Activated naive CD8-positive, alpha-beta T cell treated with anti-CD3 and anti-CD28 coated beads, Interleukin-2, amount 10 ng/mL, durations not matched to agents 7 days and 5 days (primary cell): ENCODE data around the gene ADGRG3. TPM values are rescaled to one million over a fixed set of nuclear protein-coding genes. Genes with fewer than 3 reads are reported as not detected.

Experiments used
- ATAC-seq: fragments of 150-1000 bp; cut with Tn5 transposase; one replicate; pipeline ENCODE4 v1.10.0; 2021; ENCODE audit warnings: low read depth, moderate library complexity
- POLR2A ChIA-PET: fragments of 350-600 bp; sonication (Branson Sonifier 250); formaldehyde crosslinking; loops from one replicate; lab custom pipeline; 2021; ENCODE audit warnings: antibody characterized with exemption; lab: Charles Lee
- DNase-seq: peaks from one replicate; pipeline ENCODE4 v3.0.0; 2021
- H3K27ac Mint-ChIP-seq: one replicate; pipeline ENCODE4 v1.8.0; 2022; ENCODE audit warnings: mild to moderate bottlenecking, mixed read lengths
- H3K27me3 Mint-ChIP-seq: one replicate; pipeline ENCODE4 v1.8.0; 2022; ENCODE audit warnings: mild to moderate bottlenecking, moderate library complexity, mixed read lengths
- H3K36me3 Mint-ChIP-seq: one replicate; pipeline ENCODE4 v1.8.0; 2021; ENCODE audit warnings: mild to moderate bottlenecking, mixed read lengths
- H3K4me1 Mint-ChIP-seq: one replicate; pipeline ENCODE4 v1.8.0; 2021; ENCODE audit warnings: mixed read lengths
- H3K4me3 Mint-ChIP-seq: one replicate; pipeline ENCODE4 v1.8.0; 2022; ENCODE audit warnings: mild to moderate bottlenecking, moderate library complexity, mixed read lengths
- H3K9me3 Mint-ChIP-seq: one replicate; pipeline ENCODE4 v1.8.0; 2021; ENCODE audit warnings: mixed read lengths
- total RNA-seq, 2 experiments: library from RNA; stranded (reverse); gene quantifications; one replicate each; pipeline ENCODE4 v1.2.3, GENCODE V29; 2021

Gene ADGRG3
- not detected for total RNA-seq

DNA sequence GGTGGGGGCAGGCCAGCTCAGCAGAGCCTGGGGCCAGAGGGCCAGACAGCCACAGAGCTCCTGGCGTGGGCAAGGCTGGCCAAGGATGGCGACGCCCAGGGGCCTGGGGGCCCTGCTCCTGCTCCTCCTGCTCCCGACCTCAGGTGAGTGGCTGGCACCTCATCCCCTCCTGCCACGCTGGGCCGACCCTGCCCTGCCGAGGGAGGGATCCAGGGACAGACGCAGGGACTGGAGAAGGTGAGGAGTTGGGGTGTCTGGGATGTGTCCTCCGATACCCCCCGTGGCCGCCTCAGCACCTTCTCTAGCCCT, at the start of gene ADGRG3:
TSS of gene ADGRG3 (plus strand) at position 44 of the 309 bp plus-strand sequence. CDS start at position 86, 42 bp downstream.
- no peaks in the 10 kb centered on the region for H3K36me3 Mint-ChIP-seq
- H3K4me3 Mint-ChIP-seq = no peak within 1 kb of the TSS
- DNase-seq = no peak
- no peak for ATAC-seq
- H3K27ac Mint-ChIP-seq = no peak within 1 kb of the TSS
- H3K9me3 Mint-ChIP-seq = no peaks in the 10 kb centered on the region
- peaks cover 9% of the 10 kb centered on the region for H3K27me3 Mint-ChIP-seq
- POLR2A ChIA-PET = no interaction called here
- peaks cover 5% of the 10 kb centered on the region for H3K4me1 Mint-ChIP-seq

DNA sequence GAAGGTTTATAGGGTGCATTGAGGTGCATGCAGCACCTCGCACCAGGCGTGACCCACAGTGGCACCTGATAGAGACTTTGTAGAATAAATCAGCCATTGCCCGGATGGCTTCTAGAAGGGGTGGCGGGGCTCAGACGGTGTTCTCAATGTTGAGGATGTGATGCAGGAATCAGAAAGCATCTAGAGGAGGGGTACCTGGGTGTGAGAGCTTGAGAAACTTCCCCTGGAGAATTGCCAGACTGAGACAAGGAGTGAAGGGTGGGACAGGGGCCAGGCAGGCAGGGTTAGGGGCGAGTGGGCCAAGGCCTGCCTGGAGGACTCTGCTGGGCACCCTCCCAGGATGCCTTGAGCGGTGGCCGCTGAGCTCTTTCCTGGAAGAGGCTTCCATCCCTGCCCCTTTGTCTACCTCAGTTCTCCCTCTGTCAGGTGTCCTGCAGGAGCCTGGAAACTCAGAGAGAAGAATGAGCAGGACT, 48.9 kb upstream of the ADGRG3 start:
- H3K27me3 Mint-ChIP-seq = no peaks in the 10 kb centered on the region
- H3K27ac Mint-ChIP-seq = peak overlapping the region; percentile 59
- no peak for ATAC-seq
- peak; percentile 23 for DNase-seq
- H3K36me3 Mint-ChIP-seq = no peaks in the 10 kb centered on the region
- POLR2A ChIA-PET = no interaction called here
- H3K9me3 Mint-ChIP-seq = no peaks in the 10 kb centered on the region
- no peak overlapping the region for H3K4me3 Mint-ChIP-seq
- peaks cover 9% of the 10 kb centered on the region for H3K4me1 Mint-ChIP-seq

DNA sequence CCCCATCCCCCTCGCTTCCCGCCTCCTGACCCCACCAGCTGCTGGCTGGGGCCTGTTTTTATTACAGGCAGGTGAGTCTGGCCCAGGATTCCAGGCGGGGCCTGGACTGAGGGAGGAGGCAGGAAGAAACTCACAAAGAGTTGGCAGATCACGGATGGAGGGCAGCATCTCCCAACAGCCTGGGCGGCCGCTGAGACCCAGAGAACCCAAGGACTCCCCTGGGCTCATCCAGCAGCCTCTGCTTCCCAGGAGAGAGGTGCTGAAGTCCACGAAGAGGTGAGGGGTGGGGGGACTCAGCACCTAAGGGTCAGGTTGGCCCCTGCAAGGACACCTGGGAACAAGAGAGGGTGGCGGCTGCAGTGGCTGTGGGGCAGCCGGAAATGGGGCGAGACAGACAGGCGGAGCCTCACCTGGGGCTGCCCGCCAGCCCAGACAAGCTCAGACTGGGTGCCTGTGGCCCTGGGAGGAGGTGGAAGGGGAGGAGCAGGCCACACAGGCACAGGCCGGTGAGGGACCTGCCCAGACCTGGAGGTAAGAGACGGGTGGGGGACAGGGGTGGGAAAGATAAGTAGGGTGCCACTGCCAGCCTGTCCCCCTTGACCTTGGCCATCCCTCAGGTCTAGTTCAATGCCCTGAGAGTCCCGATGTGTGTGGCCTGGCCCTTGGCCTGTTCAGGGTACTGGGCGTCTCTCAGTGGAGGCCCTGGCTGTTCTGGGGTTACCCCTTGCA, 48.3 kb upstream of the ADGRG3 start:
- ATAC-seq = no peak
- Mint-ChIP-seq H3K27me3 (no peaks in the 10 kb centered on the region), H3K4me1 (peaks cover 7% of the 10 kb centered on the region), H3K36me3 (no peaks in the 10 kb centered on the region), H3K4me3 (no peak overlapping the region), H3K9me3 (no peaks in the 10 kb centered on the region), H3K27ac (peak overlapping the region; percentile 54)
- POLR2A ChIA-PET = no interaction called here
- DNase-seq = peak; percentile 21

DNA sequence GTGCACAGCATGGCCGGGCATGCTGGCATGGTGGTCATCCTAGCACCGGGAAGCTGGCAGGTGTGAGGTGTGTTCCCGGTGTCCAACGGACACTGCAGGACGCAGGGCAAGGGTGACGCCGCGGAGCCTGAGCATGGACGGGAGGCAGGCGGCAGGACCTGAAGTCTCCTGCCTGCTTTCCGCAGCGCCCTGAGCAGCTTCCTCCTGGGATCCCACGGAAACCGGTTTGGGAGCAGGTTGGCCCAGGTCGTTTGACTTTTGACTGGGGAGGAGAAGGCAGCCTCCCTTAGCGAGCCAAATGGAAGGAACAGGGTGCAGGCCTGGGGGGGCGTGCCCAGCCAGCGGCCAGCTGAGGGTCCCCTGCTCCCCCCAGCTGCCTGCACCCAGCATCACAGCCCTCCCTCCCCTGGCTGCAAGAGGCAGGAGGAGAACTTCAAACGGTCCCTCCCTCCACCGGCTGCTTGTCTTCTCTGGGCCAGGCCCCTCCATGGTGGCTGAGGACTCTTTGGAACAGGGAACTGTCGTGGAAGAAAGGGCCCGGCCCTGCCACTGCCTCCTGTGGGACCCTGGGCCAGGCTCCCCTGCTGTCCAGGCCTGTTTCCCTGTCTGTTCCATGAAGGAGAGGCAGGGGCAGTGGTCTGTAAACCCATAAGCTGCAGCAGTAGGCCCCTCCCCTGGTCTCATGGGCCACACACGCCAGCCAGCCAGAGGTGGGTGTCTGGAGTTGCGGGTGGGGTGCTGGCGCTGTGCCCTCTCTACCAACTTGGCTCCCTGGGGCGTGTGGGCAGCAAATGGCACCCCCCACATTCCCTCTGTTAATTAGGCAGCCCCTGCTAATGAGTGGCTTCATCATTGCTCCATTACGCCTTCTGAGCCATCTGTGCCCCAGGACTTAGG, 47.5 kb upstream of the ADGRG3 start:
- POLR2A ChIA-PET = no interaction called here
- Mint-ChIP-seq H3K9me3 (no peaks in the 10 kb centered on the region), H3K27ac (no peak overlapping the region), H3K27me3 (peaks cover 1% of the 10 kb centered on the region), H3K36me3 (no peaks in the 10 kb centered on the region), H3K4me3 (no peak overlapping the region), H3K4me1 (peaks cover 7% of the 10 kb centered on the region)
- ATAC-seq = no peak
- peak; percentile 22 for DNase-seq

- POLR2A ChIA-PET = no interaction called here
- Mint-ChIP-seq H3K27ac (no peak overlapping the region), H3K27me3 (peaks cover 1% of the 10 kb centered on the region), H3K4me3 (no peak overlapping the region), H3K36me3 (no peaks in the 10 kb centered on the region), H3K4me1 (peaks cover 4% of the 10 kb centered on the region), H3K9me3 (no peaks in the 10 kb centered on the region)
- DNase-seq = peak; percentile 28
- ATAC-seq = no peak
Observed at GRCh38 chr16:57621521-57622271, 46.4 kb upstream of the ADGRG3 start.

DNA sequence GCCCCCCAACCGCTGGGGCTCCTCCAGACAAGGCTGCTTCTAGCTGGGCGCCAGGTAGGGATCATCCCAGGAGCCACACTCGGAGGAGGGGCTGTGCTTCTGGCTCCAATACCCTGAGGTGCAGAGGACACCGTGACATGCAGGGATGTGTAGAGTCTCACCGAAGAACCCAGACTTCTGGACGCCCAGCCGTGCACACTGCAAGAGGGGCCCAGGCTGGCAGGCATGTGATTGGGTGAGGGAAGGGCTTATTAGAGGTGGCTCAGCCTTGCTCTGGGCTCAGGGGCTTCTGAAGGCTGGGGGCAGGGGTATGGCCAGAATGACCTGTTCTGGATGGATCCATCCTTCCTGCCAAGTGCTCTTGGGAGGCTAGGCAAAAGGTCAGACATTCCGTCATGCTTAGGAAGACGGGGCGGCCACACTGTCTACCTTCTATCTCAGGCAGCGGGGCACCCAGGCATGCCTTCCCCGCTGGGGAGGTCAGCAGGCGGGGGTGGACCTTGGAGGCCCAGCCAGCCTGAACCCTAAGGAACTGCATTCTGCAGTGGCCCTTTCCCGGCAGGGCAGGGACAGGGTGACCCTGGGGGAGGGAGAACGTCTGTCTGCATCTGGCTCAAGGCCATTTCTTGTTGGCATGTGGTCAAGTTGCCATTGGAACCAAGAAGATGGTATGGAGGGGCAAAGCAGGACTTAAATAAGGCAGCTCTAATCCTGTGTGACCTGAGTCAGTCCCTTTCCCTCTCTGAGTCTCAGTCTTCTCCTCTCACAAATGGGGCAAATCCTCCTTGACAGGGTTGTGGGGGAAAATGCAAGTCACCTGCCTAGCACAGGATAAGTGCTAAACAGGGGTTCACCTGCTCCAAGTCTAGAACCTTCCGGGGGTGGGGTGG, 45.5 kb upstream of the ADGRG3 start:
- Mint-ChIP-seq H3K27ac (no peak overlapping the region), H3K4me1 (peaks cover 4% of the 10 kb centered on the region), H3K4me3 (no peak overlapping the region), H3K9me3 (no peaks in the 10 kb centered on the region), H3K36me3 (no peaks in the 10 kb centered on the region), H3K27me3 (peaks cover 1% of the 10 kb centered on the region)
- DNase-seq (no peak), ATAC-seq (no peak)
- POLR2A ChIA-PET = no interaction called here

DNA sequence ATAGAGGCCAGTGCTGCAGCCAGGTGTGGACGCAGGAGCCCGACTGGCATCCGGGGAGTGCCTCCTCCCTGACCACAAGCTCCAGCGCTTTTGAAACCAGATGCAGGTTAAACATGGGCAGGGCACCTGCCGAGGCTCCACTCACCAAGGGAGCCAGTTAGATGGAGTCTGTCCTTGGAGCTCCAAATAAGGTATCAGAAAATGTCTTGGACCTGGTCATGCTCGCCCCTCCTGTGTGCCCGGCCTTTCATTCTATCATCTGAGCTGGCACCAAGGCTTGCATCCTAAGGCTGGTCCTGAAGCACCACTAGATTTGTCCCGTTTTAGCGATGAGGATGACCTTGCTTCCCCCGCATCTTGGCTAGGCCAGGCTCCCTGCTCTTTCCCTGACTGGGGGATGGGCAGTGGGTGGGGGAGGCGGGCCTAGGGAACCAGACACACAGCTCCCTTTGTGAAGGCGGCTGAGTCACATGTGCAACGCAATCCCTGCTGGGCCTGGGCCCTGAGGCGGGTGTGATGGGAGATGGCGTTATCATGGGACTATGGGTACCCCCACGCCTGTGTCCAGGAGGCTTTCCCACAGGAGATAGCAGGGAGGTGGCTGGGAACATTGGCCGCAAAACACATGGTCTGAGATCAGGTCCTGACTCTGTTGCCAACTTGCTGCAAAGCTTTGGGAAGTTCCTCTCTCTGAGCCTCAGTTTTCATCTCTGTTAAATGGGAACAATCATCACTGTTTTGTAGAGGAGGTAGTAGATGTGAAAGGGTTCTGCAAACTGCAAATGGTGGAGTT, 44.7 kb upstream of the ADGRG3 start:
- Mint-ChIP-seq H3K27ac (no peak overlapping the region), H3K4me1 (peaks cover 5% of the 10 kb centered on the region)
- ATAC-seq = no peak

GRCh38 chr16:57624044-57624688, 43.9 kb upstream of the ADGRG3 start:
- no peak overlapping the region for H3K27ac Mint-ChIP-seq
- no peaks in the 10 kb centered on the region for H3K36me3 Mint-ChIP-seq
- no peak overlapping the region for H3K4me3 Mint-ChIP-seq
- POLR2A ChIA-PET = interaction anchor here (0.5 to 1.2 kb wide), 2 partner anchors 33 to 101 kb away, joined by 3 read pairs; no protein-coding TSS in a partner anchor
- peaks cover 12% of the 10 kb centered on the region for H3K4me1 Mint-ChIP-seq
- peaks cover 10% of the 10 kb centered on the region for H3K27me3 Mint-ChIP-seq
- ATAC-seq (no peak), DNase-seq (no peak)
- H3K9me3 Mint-ChIP-seq = no peaks in the 10 kb centered on the region

More for the DNA sequence above, 44.7 kb upstream of the ADGRG3 start:
- POLR2A ChIA-PET = interaction anchor here (1.2 kb wide), 1 partner anchor 33 kb away, joined by 3 read pairs; no protein-coding TSS in a partner anchor
- H3K4me3 Mint-ChIP-seq = no peak overlapping the region
- no peaks in the 10 kb centered on the region for H3K36me3 Mint-ChIP-seq
- H3K27me3 Mint-ChIP-seq = peaks cover 4% of the 10 kb centered on the region
- no peaks in the 10 kb centered on the region for H3K9me3 Mint-ChIP-seq
- DNase-seq = no peak

DNA sequence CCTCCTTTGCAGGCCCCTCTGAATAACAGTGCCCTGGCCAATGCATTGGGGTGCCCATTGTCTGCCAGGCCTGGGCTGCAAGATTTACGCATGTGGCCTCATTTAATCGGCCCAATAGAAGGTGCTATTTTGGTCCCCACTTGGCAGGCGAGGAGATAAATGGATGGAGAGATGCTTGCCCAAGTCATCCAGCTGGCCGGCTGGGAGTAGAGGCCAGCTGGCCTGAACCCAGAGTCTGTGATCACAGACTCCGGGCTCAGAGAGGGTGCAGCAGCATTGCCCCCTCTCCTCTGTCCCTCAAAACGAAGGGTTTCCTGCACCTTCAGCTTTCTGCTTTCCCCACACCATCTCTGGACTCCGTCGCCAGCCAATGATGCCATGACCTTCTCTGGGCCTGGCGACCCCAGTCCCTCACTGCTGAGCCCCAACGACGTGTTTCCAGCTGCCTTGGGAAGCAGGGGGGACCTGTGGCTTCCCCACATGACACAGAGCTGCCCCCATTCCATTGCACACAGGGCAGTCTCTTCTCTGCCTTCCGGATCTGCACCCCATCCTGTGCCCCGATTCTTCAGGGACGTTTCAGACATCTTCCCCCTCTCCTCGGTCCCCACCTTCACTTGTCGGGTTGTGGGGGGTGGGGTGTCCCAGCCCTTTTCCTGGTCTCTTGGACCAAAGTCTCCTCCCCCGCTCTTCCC, 43.2 kb upstream of the ADGRG3 start:
- Mint-ChIP-seq H3K27ac (no peak overlapping the region), H3K9me3 (no peaks in the 10 kb centered on the region), H3K27me3 (peaks cover 15% of the 10 kb centered on the region), H3K4me1 (peaks cover 13% of the 10 kb centered on the region), H3K36me3 (no peaks in the 10 kb centered on the region), H3K4me3 (no peak overlapping the region)
- POLR2A ChIA-PET = interaction anchor here (1.2 kb wide), 1 partner anchor 34 kb away, joined by 3 read pairs; no protein-coding TSS in a partner anchor
- ATAC-seq (no peak), DNase-seq (no peak)

GRCh38 chr16:57626420-57627170, 41.5 kb upstream of the ADGRG3 start:
- H3K36me3 Mint-ChIP-seq = no peaks in the 10 kb centered on the region
- DNase-seq (no peak), ATAC-seq (no peak)
- H3K4me1 Mint-ChIP-seq = peaks cover 15% of the 10 kb centered on the region
- H3K9me3 Mint-ChIP-seq = no peaks in the 10 kb centered on the region
- POLR2A ChIA-PET = interaction anchor here (0.7 to 1.1 kb wide), 3 partner anchors 12 to 164 kb away, joined by 3 read pairs; partner anchors contain the start of gene POLR2C
- H3K27ac Mint-ChIP-seq = no peak overlapping the region
- no peak overlapping the region for H3K4me3 Mint-ChIP-seq
- H3K27me3 Mint-ChIP-seq = peaks cover 22% of the 10 kb centered on the region
